ENCODE results near the gene SLC9A3.

The SLC9A3 gene

DNA sequence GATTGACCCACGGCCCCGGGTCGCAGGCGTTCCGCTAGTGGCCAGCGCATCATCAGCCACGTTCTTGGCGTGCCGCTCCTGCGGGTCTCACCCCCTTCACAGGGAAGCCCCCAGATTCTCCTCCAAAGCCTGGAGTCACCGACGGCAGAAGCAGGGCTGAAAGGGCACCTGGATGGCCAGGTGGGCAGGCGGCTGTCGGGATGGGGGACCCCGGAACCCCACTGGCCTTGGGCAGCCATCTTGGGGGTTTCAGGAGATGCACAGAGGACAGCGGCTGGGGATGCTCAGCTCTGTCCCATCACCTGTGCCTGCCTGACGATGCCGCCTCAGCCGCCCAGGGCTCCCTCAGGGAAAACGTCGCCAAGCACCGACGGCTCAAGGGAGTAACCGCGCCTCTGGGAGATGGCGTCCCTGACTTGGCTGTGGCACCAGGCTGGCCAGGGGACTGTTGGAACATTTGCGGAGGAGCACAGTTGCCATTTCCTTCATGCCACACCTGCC lies 14.1 kb upstream of the SLC9A3 start:
- Histone ChIP-seq H3K4me1 (ENCODE audit: control insufficient read depth, insufficient read depth, low read length) (no peaks in the 10 kb centered on the region), H3K27ac (ENCODE audit: low read length) (no peak overlapping the region), H3K9me3 (ENCODE audit: control insufficient read depth in 2 of 2, low read length in 2 of 2) (no peaks in the 10 kb centered on the region), H3K9ac (ENCODE audit: low read length in 2 of 2) (no peak overlapping the region), H3K36me3 (ENCODE audit: control insufficient read depth in 2 of 2, insufficient read depth in 2 of 2, low read length in 2 of 2) (no peaks in the 10 kb centered on the region), H3K4me3 (ENCODE audit: low read length in 2 of 2) (no peak overlapping the region), H3K27me3 (ENCODE audit: control insufficient read depth in 1 of 2, insufficient read depth in 2 of 2, low read length in 2 of 2) (peaks cover 16 to 27% of the 10 kb centered on the region in 2 donors)

GRCh38 chr5:537621-538071 lies 13.4 kb upstream of the SLC9A3 start:
- H3K4me1 ChIP-seq (ENCODE audit: control insufficient read depth, insufficient read depth, low read length): no peaks in the 10 kb centered on the region
- H3K9ac ChIP-seq (ENCODE audit: low read length in 2 of 2): no peak overlapping the region
- peaks cover 21 to 32% of the 10 kb centered on the region in 2 donors for H3K27me3 ChIP-seq (ENCODE audit: control insufficient read depth in 1 of 2, insufficient read depth in 2 of 2, low read length in 2 of 2)
- no peak overlapping the region for H3K27ac ChIP-seq (ENCODE audit: low read length)
- H3K36me3 ChIP-seq (ENCODE audit: control insufficient read depth in 2 of 2, insufficient read depth in 2 of 2, low read length in 2 of 2): no peaks in the 10 kb centered on the region
- no peaks in the 10 kb centered on the region for H3K9me3 ChIP-seq (ENCODE audit: control insufficient read depth in 2 of 2, low read length in 2 of 2)
- no peak overlapping the region for H3K4me3 ChIP-seq (ENCODE audit: low read length in 2 of 2)

DNA sequence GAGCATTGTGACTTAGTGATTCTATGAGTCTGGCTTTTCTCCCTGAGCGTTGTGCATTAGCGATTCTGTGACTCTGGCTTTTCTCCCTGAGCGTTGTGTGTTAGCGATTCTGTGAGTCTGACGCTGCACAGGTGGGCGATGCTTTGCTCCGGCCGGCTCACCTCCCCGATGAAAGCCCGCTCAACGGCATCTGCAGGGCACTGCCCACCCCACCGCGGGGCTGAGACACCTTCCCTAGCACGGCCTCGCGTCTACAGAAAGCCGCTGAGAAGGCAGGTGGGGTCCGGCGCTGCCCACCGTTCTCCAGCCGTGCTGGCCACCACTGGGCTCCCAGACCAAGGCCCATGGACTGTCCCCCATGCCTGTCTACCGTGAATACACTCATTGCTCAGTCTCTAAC lies 12.8 kb upstream of the SLC9A3 start:
- Histone ChIP-seq H3K9me3 (ENCODE audit: control insufficient read depth in 2 of 2, low read length in 2 of 2) (no peaks in the 10 kb centered on the region), H3K4me3 (ENCODE audit: low read length in 2 of 2) (no peak overlapping the region), H3K36me3 (ENCODE audit: control insufficient read depth in 2 of 2, insufficient read depth in 2 of 2, low read length in 2 of 2) (no peaks in the 10 kb centered on the region), H3K9ac (ENCODE audit: low read length in 2 of 2) (no peak overlapping the region), H3K27me3 (ENCODE audit: control insufficient read depth in 1 of 2, insufficient read depth in 2 of 2, low read length in 2 of 2) (peaks cover 25 to 35% of the 10 kb centered on the region in 2 donors), H3K4me1 (ENCODE audit: control insufficient read depth, insufficient read depth, low read length) (no peaks in the 10 kb centered on the region), H3K27ac (ENCODE audit: low read length) (no peak overlapping the region)

GRCh38 chr5:535846-536698 lies 11.8 kb upstream of the SLC9A3 start:
- no peak overlapping the region for H3K27ac ChIP-seq (ENCODE audit: low read length)
- no peak overlapping the region for H3K9ac ChIP-seq (ENCODE audit: low read length in 2 of 2)
- no peaks in the 10 kb centered on the region for H3K4me1 ChIP-seq (ENCODE audit: control insufficient read depth, insufficient read depth, low read length)
- H3K36me3 ChIP-seq (ENCODE audit: control insufficient read depth in 2 of 2, insufficient read depth in 2 of 2, low read length in 2 of 2): no peaks in the 10 kb centered on the region
- H3K27me3 ChIP-seq (ENCODE audit: control insufficient read depth in 1 of 2, insufficient read depth in 2 of 2, low read length in 2 of 2): peaks cover 34 to 40% of the 10 kb centered on the region in 2 donors
- no peak overlapping the region for H3K4me3 ChIP-seq (ENCODE audit: low read length in 2 of 2)
- H3K9me3 ChIP-seq (ENCODE audit: control insufficient read depth in 2 of 2, low read length in 2 of 2): no peaks in the 10 kb centered on the region

- Histone ChIP-seq H3K36me3 (ENCODE audit: control insufficient read depth in 2 of 2, insufficient read depth in 2 of 2, low read length in 2 of 2) (no peaks in the 10 kb centered on the region), H3K27me3 (ENCODE audit: control insufficient read depth in 1 of 2, insufficient read depth in 2 of 2, low read length in 2 of 2) (peaks cover 34% of the 10 kb centered on the region in 2 donors), H3K9me3 (ENCODE audit: control insufficient read depth in 2 of 2, low read length in 2 of 2) (no peaks in the 10 kb centered on the region)
Observed at GRCh38 chr5:534743-535671, 10.8 kb upstream of the SLC9A3 start.

DNA sequence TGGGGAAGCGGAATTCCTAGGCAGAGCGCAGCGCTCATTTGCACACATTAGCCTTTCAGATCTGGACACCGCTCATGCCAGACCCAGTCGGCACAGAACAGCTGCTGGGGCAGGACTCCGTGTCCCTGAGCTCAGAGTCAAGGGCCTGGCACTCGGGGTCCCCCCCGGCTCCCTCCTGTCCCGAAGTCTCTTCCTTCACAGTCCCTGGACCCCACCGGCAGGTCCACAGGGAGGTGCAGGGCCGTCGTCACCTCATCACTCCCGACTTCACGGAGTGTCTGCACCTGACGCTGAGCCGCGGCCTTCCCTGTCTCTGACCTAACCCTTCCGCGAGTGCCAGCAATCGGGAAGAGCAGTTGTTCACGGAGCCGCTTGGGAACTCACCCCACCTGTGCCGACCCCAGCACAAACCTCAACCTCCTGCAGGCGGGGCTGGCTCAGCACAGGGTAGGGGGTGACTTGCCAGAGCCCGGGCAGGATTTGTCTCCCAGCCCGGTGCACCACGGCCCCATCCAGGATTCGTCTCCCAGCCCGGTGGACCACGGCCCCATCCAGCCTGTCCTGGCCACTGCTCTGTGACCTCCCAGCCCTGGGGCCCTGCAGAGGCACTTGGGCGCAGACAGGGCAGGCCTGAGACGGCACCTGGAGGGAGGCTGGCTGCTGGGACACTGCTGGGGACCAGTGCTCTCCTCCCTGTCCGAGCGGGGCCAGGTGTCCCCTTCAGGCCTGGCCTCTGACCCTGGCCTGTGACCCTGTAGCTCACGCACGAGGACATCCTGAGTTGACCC lies 9.9 kb upstream of the SLC9A3 start:
- no peaks in the 10 kb centered on the region for H3K9me3 ChIP-seq (ENCODE audit: control insufficient read depth in 2 of 2, low read length in 2 of 2)
- peaks cover 29 to 32% of the 10 kb centered on the region in 2 donors for H3K27me3 ChIP-seq (ENCODE audit: control insufficient read depth in 1 of 2, insufficient read depth in 2 of 2, low read length in 2 of 2)
- no peak overlapping the region for H3K4me3 ChIP-seq (ENCODE audit: low read length in 2 of 2)
- H3K27ac ChIP-seq (ENCODE audit: low read length): no peak overlapping the region
- H3K9ac ChIP-seq (ENCODE audit: low read length in 2 of 2): no peak overlapping the region
- H3K36me3 ChIP-seq (ENCODE audit: control insufficient read depth in 2 of 2, insufficient read depth in 2 of 2, low read length in 2 of 2): no peaks in the 10 kb centered on the region
- no peaks in the 10 kb centered on the region for H3K4me1 ChIP-seq (ENCODE audit: control insufficient read depth, insufficient read depth, low read length)

More at GRCh38 chr5:534743-535671, 10.8 kb upstream of the SLC9A3 start:
- Histone ChIP-seq H3K27ac (ENCODE audit: low read length) (no peak overlapping the region), H3K9ac (ENCODE audit: low read length in 2 of 2) (no peak overlapping the region), H3K4me1 (ENCODE audit: control insufficient read depth, insufficient read depth, low read length) (no peaks in the 10 kb centered on the region), H3K4me3 (ENCODE audit: low read length in 2 of 2) (no peak overlapping the region)

GRCh38 chr5:533243-533954 lies 9.2 kb upstream of the SLC9A3 start:
- no peaks in the 10 kb centered on the region for H3K4me1 ChIP-seq (ENCODE audit: control insufficient read depth, insufficient read depth, low read length)
- no peak overlapping the region for H3K27ac ChIP-seq (ENCODE audit: low read length)
- no peaks in the 10 kb centered on the region for H3K9me3 ChIP-seq (ENCODE audit: control insufficient read depth in 2 of 2, low read length in 2 of 2)
- H3K36me3 ChIP-seq (ENCODE audit: control insufficient read depth in 2 of 2, insufficient read depth in 2 of 2, low read length in 2 of 2): no peaks in the 10 kb centered on the region
- H3K27me3 ChIP-seq (ENCODE audit: control insufficient read depth in 1 of 2, insufficient read depth in 2 of 2, low read length in 2 of 2): peaks cover 30 to 31% of the 10 kb centered on the region in 2 donors
- no peak overlapping the region for H3K4me3 ChIP-seq (ENCODE audit: low read length in 2 of 2)
- H3K9ac ChIP-seq (ENCODE audit: low read length in 2 of 2): no peak overlapping the region

- no peaks in the 10 kb centered on the region for H3K4me1 ChIP-seq (ENCODE audit: control insufficient read depth, insufficient read depth, low read length)
- no peak overlapping the region for H3K27ac ChIP-seq (ENCODE audit: low read length)
- no peaks in the 10 kb centered on the region for H3K9me3 ChIP-seq (ENCODE audit: control insufficient read depth in 2 of 2, low read length in 2 of 2)
- no peak overlapping the region for H3K4me3 ChIP-seq (ENCODE audit: low read length in 2 of 2)
- H3K27me3 ChIP-seq (ENCODE audit: control insufficient read depth in 1 of 2, insufficient read depth in 2 of 2, low read length in 2 of 2): peaks cover 32% of the 10 kb centered on the region in 2 donors
- H3K36me3 ChIP-seq (ENCODE audit: control insufficient read depth in 2 of 2, insufficient read depth in 2 of 2, low read length in 2 of 2): no peaks in the 10 kb centered on the region
- no peak overlapping the region for H3K9ac ChIP-seq (ENCODE audit: low read length in 2 of 2)
Observed at GRCh38 chr5:532521-533242, 8.4 kb upstream of the SLC9A3 start.

GRCh38 chr5:531749-532315 lies 7.6 kb upstream of the SLC9A3 start:
- H3K4me3 ChIP-seq (ENCODE audit: low read length in 2 of 2): no peak overlapping the region
- no peaks in the 10 kb centered on the region for H3K36me3 ChIP-seq (ENCODE audit: control insufficient read depth in 2 of 2, insufficient read depth in 2 of 2, low read length in 2 of 2)
- no peaks in the 10 kb centered on the region for H3K4me1 ChIP-seq (ENCODE audit: control insufficient read depth, insufficient read depth, low read length)
- H3K9me3 ChIP-seq (ENCODE audit: control insufficient read depth in 2 of 2, low read length in 2 of 2): no peaks in the 10 kb centered on the region
- no peak overlapping the region for H3K9ac ChIP-seq (ENCODE audit: low read length in 2 of 2)
- no peak overlapping the region for H3K27ac ChIP-seq (ENCODE audit: low read length)
- peaks cover 39 to 41% of the 10 kb centered on the region in 2 donors for H3K27me3 ChIP-seq (ENCODE audit: control insufficient read depth in 1 of 2, insufficient read depth in 2 of 2, low read length in 2 of 2)
